Neural cell (in vitro differentiated cells): Measurements from ENCODE around the gene PAK4. TPM values are rescaled to one million over a fixed set of nuclear protein-coding genes. Genes with fewer than 3 reads are reported as not detected.

Experiments used
- H2AFZ ChIP-seq: fragments of 200-600, 300-800 bp; sonication (generic), shearing (Covaris generic); 2 replicates; pipeline ENCODE4 v1.6.0; 2014; ENCODE audit warnings: low read depth, mild to moderate bottlenecking, antibody characterized with exemption, low read length, moderate library complexity
- H3F3A ChIP-seq: fragments of 200-600 bp; shearing (Covaris generic); 2 replicates; pipeline ENCODE4 v1.6.1; 2016; ENCODE audit warnings: mild to moderate bottlenecking, moderate library complexity, mixed read lengths, antibody characterized with exemption, low read length; ENCODE audit not compliant: insufficient read depth, poor library complexity, severe bottlenecking
- H3K27ac ChIP-seq: fragments of 200-600, 300-800 bp; sonication (generic), shearing (Covaris generic); 2 replicates; pipeline ENCODE4 v1.5.1; 2014; ENCODE audit warnings: mild to moderate bottlenecking, low read length, moderate library complexity
- H3K27me3 ChIP-seq: fragments of 300-800, 200-600 bp; sonication (generic), shearing (Covaris generic); 2 replicates; pipeline ENCODE4 v1.6.0; 2014; ENCODE audit warnings: mild to moderate bottlenecking, low read depth, low read length, moderate library complexity; ENCODE audit not compliant: insufficient read depth
- H3K36me3 ChIP-seq: fragments of 300-800, 200-600 bp; sonication (generic), shearing (Covaris generic); 2 replicates; pipeline ENCODE4 v1.5.1; 2014; ENCODE audit warnings: mild to moderate bottlenecking, antibody characterized with exemption, low read length, moderate library complexity; ENCODE audit not compliant: insufficient read depth
- H3K4me2 ChIP-seq: fragments of 300-800, 200-600 bp; sonication (generic), shearing (Covaris generic); 2 replicates; pipeline ENCODE4 v1.6.0; 2014; ENCODE audit warnings: mild to moderate bottlenecking, low read length
- H3K4me3 ChIP-seq: fragments of 300-800, 200-600 bp; sonication (generic), shearing (Covaris generic); 2 replicates; pipeline ENCODE4 v1.5.1; 2014; ENCODE audit warnings: mild to moderate bottlenecking, low read length, moderate library complexity
- H3K79me2 ChIP-seq: fragments of 200-600 bp; shearing (Covaris generic); replicated peaks from 2 replicates; pipeline ENCODE4 v1.6.0; 2014; ENCODE audit warnings: mild to moderate bottlenecking, low read length, moderate library complexity; ENCODE audit not compliant: insufficient read depth
- H3K9ac ChIP-seq: fragments of 300-800, 200-600 bp; sonication (generic), shearing (Covaris generic); 2 replicates; pipeline ENCODE4 v1.6.1; 2016; ENCODE audit warnings: mild to moderate bottlenecking, low read length, mixed read lengths
- H3K9me2 ChIP-seq: fragments of 200-600 bp; shearing (Covaris generic); 2 replicates; pipeline ENCODE4 v1.6.1; 2016; ENCODE audit warnings: mild to moderate bottlenecking, low read length, mixed read lengths; ENCODE audit not compliant: insufficient read depth
- H3K9me3 ChIP-seq: fragments of 200-600, 300-800 bp; sonication (generic), shearing (Covaris generic); 2 replicates; pipeline ENCODE4 v1.6.1; 2016; ENCODE audit warnings: mild to moderate bottlenecking, mixed run types, low read length, moderate library complexity, mixed read lengths
- H4K20me1 ChIP-seq: fragments of 200-600 bp; shearing (Covaris generic); 2 replicates; pipeline ENCODE4 v1.6.1; 2016; ENCODE audit warnings: mild to moderate bottlenecking, mixed run types; ENCODE audit not compliant: insufficient read depth
- EP300 ChIP-seq: fragments of 450-650 bp; conservative IDR thresholded peaks from 2 replicates; pipeline ENCODE4 v1.6.1; 2014; ENCODE audit warnings: antibody characterized with exemption, mild to moderate bottlenecking, moderate library complexity; ENCODE audit not compliant: poor library complexity, severe bottlenecking
- EZH2 ChIP-seq: fragments of 200-600, 300-800 bp; shearing (Covaris generic), sonication (generic); IDR thresholded peaks from 2 replicates; pipeline ENCODE4 v1.6.1; 2014; ENCODE audit warnings: antibody characterized with exemption, low read length, borderline replicate concordance, mild to moderate bottlenecking; ENCODE audit not compliant: insufficient read depth, poor library complexity, severe bottlenecking
- MXI1 ChIP-seq: fragments of 450-650 bp; conservative IDR thresholded peaks from 2 replicates; pipeline ENCODE4 v1.6.1; 2014; ENCODE audit warnings: antibody characterized with exemption, mild to moderate bottlenecking; ENCODE audit not compliant: poor library complexity, severe bottlenecking
- POLR2AphosphoS5 ChIP-seq: IDR thresholded peaks from 2 replicates; pipeline ENCODE4 v1.6.1; 2012
- RAD21 ChIP-seq: fragments of 450-650 bp; conservative IDR thresholded peaks from 2 replicates; pipeline ENCODE4 v1.6.1; 2014; ENCODE audit warnings: antibody characterized with exemption, mild to moderate bottlenecking, moderate library complexity
- SMC3 ChIP-seq: fragments of 450-650 bp; conservative IDR thresholded peaks from 2 replicates; pipeline ENCODE4 v1.6.1; 2014; ENCODE audit warnings: antibody characterized with exemption, mild to moderate bottlenecking, moderate library complexity; ENCODE audit not compliant: poor library complexity
- TAF1 ChIP-seq: IDR thresholded peaks from 2 replicates; pipeline ENCODE4 v1.6.1; 2012; ENCODE audit warnings: low read depth
- polyA plus RNA-seq: library from polyadenylated mRNA; depleted of rRNA; stranded (reverse); fragments of >200 nt; gene quantifications from 2 replicates; pipeline ENCODE4 v1.2.3, GENCODE V29; 2014
- TF ChIP-seq, protein P1 (sequence below): IDR thresholded peaks from 2 replicates; pipeline ENCODE4 v1.6.1; 2012; ENCODE audit warnings: borderline replicate concordance
- TF ChIP-seq, protein P2 (sequence below): fragments of 450-650 bp; IDR thresholded peaks from 2 replicates; pipeline ENCODE4 v1.5.1; 2014; ENCODE audit warnings: antibody characterized with exemption, mild to moderate bottlenecking, moderate library complexity; ENCODE audit not compliant: poor library complexity, severe bottlenecking

PAK4 gene
- polyA plus RNA-seq, 1 donor from 2014 or later: 5.4 TPM

DNA sequence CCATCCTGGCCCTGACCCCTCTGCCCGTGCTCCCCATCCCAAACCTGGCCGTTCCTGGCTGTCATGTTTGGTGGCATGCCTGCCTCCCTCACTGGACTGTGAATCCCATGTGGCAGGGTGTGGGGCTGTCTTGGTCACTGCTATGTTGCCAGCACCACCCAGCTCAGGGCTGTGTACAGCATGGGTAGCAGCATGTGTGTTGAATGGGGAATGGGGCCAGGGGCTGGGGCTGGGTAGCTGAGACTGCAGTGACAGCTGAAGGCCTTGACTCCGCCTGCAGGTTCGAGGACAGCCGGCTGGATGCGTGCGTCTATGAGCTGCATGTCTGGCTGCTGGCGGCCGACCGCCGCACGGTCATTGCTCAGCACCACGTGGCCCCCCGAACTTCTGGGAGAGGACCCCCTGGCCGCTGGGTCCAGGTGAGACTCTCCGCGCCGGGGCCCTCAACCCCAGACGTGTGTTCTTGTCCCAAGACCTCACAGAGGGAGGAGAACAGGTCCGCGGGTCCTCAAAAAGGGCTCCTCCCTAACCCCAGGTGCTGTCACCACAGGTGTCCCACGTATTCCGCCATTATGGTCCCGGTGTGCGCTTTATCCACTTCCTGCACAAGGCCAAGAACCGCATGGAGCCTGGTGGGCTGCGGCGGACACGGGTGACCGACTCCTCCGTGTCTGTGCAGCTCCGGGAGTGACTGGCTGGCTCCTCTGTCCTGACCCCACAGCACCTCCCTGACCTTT is 74.6 kb downstream of the PAK4 start:
- no peak overlapping the region for H3K9ac ChIP-seq
- no peak overlapping the region for H3K27ac ChIP-seq
- no peak overlapping the region for H2AFZ ChIP-seq
- no peaks in the 10 kb centered on the region for H3K9me2 ChIP-seq
- no peak overlapping the region for H3K4me2 ChIP-seq
- no peaks in the 10 kb centered on the region for H3K36me3 ChIP-seq
- no peaks in the 10 kb centered on the region for H3K79me2 ChIP-seq
- peaks cover 41% of the 10 kb centered on the region for H3K27me3 ChIP-seq
- no peaks in the 10 kb centered on the region for H4K20me1 ChIP-seq
- H3K9me3 ChIP-seq: no peaks in the 10 kb centered on the region
- H3K4me3 ChIP-seq: no peak overlapping the region
- TF ChIP-seq MXI1 (no peak), EZH2 (no peak), SMC3 (no peak), EP300 (no peak), RAD21 (no peak), POLR2AphosphoS5 (no peak), TAF1 (no peak)
- TF ChIP-seq, protein P1, sequence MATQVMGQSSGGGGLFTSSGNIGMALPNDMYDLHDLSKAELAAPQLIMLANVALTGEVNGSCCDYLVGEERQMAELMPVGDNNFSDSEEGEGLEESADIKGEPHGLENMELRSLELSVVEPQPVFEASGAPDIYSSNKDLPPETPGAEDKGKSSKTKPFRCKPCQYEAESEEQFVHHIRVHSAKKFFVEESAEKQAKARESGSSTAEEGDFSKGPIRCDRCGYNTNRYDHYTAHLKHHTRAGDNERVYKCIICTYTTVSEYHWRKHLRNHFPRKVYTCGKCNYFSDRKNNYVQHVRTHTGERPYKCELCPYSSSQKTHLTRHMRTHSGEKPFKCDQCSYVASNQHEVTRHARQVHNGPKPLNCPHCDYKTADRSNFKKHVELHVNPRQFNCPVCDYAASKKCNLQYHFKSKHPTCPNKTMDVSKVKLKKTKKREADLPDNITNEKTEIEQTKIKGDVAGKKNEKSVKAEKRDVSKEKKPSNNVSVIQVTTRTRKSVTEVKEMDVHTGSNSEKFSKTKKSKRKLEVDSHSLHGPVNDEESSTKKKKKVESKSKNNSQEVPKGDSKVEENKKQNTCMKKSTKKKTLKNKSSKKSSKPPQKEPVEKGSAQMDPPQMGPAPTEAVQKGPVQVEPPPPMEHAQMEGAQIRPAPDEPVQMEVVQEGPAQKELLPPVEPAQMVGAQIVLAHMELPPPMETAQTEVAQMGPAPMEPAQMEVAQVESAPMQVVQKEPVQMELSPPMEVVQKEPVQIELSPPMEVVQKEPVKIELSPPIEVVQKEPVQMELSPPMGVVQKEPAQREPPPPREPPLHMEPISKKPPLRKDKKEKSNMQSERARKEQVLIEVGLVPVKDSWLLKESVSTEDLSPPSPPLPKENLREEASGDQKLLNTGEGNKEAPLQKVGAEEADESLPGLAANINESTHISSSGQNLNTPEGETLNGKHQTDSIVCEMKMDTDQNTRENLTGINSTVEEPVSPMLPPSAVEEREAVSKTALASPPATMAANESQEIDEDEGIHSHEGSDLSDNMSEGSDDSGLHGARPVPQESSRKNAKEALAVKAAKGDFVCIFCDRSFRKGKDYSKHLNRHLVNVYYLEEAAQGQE: no peak
- TF ChIP-seq, protein P2, sequence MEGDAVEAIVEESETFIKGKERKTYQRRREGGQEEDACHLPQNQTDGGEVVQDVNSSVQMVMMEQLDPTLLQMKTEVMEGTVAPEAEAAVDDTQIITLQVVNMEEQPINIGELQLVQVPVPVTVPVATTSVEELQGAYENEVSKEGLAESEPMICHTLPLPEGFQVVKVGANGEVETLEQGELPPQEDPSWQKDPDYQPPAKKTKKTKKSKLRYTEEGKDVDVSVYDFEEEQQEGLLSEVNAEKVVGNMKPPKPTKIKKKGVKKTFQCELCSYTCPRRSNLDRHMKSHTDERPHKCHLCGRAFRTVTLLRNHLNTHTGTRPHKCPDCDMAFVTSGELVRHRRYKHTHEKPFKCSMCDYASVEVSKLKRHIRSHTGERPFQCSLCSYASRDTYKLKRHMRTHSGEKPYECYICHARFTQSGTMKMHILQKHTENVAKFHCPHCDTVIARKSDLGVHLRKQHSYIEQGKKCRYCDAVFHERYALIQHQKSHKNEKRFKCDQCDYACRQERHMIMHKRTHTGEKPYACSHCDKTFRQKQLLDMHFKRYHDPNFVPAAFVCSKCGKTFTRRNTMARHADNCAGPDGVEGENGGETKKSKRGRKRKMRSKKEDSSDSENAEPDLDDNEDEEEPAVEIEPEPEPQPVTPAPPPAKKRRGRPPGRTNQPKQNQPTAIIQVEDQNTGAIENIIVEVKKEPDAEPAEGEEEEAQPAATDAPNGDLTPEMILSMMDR: no peak
- H3F3A ChIP-seq: no peaks in the 10 kb centered on the region

DNA sequence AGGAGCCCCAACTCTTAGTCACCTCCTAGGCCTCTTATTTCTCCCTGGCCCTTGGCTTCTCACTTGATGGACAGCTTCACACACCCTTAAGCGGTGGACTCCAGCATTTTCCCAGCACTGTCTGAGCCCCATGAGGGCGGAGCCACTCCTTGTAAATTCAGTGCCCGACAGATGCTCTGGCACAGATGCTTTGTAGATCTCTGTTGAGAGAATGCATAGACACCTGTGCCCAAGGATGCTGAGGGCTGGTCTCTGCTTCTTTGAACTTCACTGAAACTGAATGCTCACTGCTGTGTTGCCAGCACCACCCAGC is 75.2 kb downstream of the PAK4 start:
- H3K27me3 ChIP-seq: peaks cover 41% of the 10 kb centered on the region
- H2AFZ ChIP-seq: no peak overlapping the region
- H3K36me3 ChIP-seq: no peaks in the 10 kb centered on the region
- no peak overlapping the region for H3K4me3 ChIP-seq
- TF ChIP-seq EP300 (no peak), RAD21 (no peak), EZH2 (no peak), POLR2AphosphoS5 (no peak), TAF1 (no peak), SMC3 (no peak), MXI1 (no peak)
- TF ChIP-seq, protein P1: no peak
- TF ChIP-seq, protein P2: no peak
- H3K9me3 ChIP-seq: no peaks in the 10 kb centered on the region
- no peaks in the 10 kb centered on the region for H3F3A ChIP-seq
- H3K79me2 ChIP-seq: no peaks in the 10 kb centered on the region
- H3K9ac ChIP-seq: no peak overlapping the region
- H3K4me2 ChIP-seq: no peak overlapping the region
- H3K27ac ChIP-seq: no peak overlapping the region
- no peaks in the 10 kb centered on the region for H4K20me1 ChIP-seq
- H3K9me2 ChIP-seq: no peaks in the 10 kb centered on the region
